GM23338 (cell line): ENCODE measurements around the gene MAPK8. TPM values are rescaled to one million over a fixed set of nuclear protein-coding genes. Genes with fewer than 3 reads are reported as not detected.

Experiments used
- ATAC-seq: fragments of 200-7000 bp; cut with Tn5 transposase; 3 replicates; pipeline ENCODE4 v1.9.1; 2020
- DNase-seq: peaks from one replicate; pipeline ENCODE4 v3.0.0-alpha.2; 2015; ENCODE audit warnings: low spot score
- H2AFZ ChIP-seq: fragments of 200-600 bp; sonication (generic); 2 replicates; pipeline ENCODE4 v1.8.0; 2016; ENCODE audit warnings: antibody characterized with exemption, mild to moderate bottlenecking, moderate library complexity
- H3F3A ChIP-seq: fragments of 200-600 bp; sonication (generic); replicated peaks from 2 replicates; pipeline ENCODE4 v1.8.0; 2017; ENCODE audit warnings: antibody characterized with exemption, mixed run types, low read depth
- H3K27ac ChIP-seq: fragments of 200-600 bp; sonication (generic); 2 replicates; pipeline ENCODE4 v1.6.1; 2016; ENCODE audit warnings: low read depth
- H3K27me3 ChIP-seq: fragments of 200-600 bp; sonication (generic); 2 replicates; pipeline ENCODE4 v1.8.0; 2016; ENCODE audit warnings: mild to moderate bottlenecking, mixed run types, moderate library complexity; ENCODE audit not compliant: insufficient read depth
- H3K36me3 ChIP-seq: fragments of 200-600 bp; sonication (generic); 2 replicates; pipeline ENCODE4 v1.8.0; 2016; ENCODE audit warnings: mild to moderate bottlenecking; ENCODE audit not compliant: insufficient read depth
- H3K4me1 ChIP-seq: fragments of 200-600 bp; sonication (generic); 2 replicates; pipeline ENCODE4 v1.8.0; 2016; ENCODE audit warnings: mild to moderate bottlenecking, moderate library complexity; ENCODE audit not compliant: insufficient read depth
- H3K4me2 ChIP-seq: fragments of 200-600 bp; sonication (generic); 2 replicates; pipeline ENCODE4 v1.7.1; 2017; ENCODE audit warnings: mixed run types
- H3K4me3 ChIP-seq: fragments of 200-600 bp; sonication (generic); 2 replicates; pipeline ENCODE4 v1.6.1; 2016; ENCODE audit warnings: mixed run types
- H3K79me2 ChIP-seq: fragments of 200-600 bp; sonication (generic); replicated peaks from 2 replicates; pipeline ENCODE4 v1.8.0; 2017; ENCODE audit warnings: mild to moderate bottlenecking; ENCODE audit not compliant: insufficient read depth
- H3K9me2 ChIP-seq: fragments of 200-600 bp; sonication (generic); 2 replicates; pipeline ENCODE4 v1.8.0; 2017; ENCODE audit not compliant: insufficient read depth
- H4K20me1 ChIP-seq: fragments of 200-600 bp; sonication (generic); replicated peaks from 2 replicates; pipeline ENCODE4 v1.8.0; 2017; ENCODE audit warnings: mild to moderate bottlenecking; ENCODE audit not compliant: insufficient read depth
- H3K27ac Mint-ChIP-seq: 2 replicates; pipeline ENCODE4 v1.8.0; 2020; ENCODE audit warnings: inconsistent platforms, mild to moderate bottlenecking, moderate library complexity, mixed read lengths
- H3K27me3 Mint-ChIP-seq: 3 replicates; pipeline ENCODE4 v1.8.0; 2022; ENCODE audit warnings: low read depth, mild to moderate bottlenecking, moderate library complexity, mixed read lengths, inconsistent platforms; ENCODE audit not compliant: insufficient read depth, poor library complexity
- H3K36me3 Mint-ChIP-seq: 3 replicates; pipeline ENCODE4 v1.8.0; 2021; ENCODE audit warnings: low read depth, mild to moderate bottlenecking, inconsistent platforms, moderate library complexity, mixed read lengths
- H3K4me1 Mint-ChIP-seq: 3 replicates; pipeline ENCODE4 v1.8.0; 2020; ENCODE audit warnings: mild to moderate bottlenecking, inconsistent platforms, mixed read lengths
- H3K4me3 Mint-ChIP-seq: 3 replicates; pipeline ENCODE4 v1.8.0; 2021; ENCODE audit warnings: moderate library complexity, mild to moderate bottlenecking, inconsistent platforms, mixed read lengths
- H3K9me3 Mint-ChIP-seq: 3 replicates; pipeline ENCODE4 v1.8.0; 2020; ENCODE audit warnings: moderate library complexity, mild to moderate bottlenecking, inconsistent platforms, mixed read lengths
- CREB1 ChIP-seq: fragments of 250-450 bp; sonication (Bioruptor Pico); IDR thresholded peaks from 2 replicates; pipeline ENCODE4 v1.5.0; 2020; ENCODE audit warnings: low read depth, mild to moderate bottlenecking, moderate library complexity
- ETS1 ChIP-seq: IDR thresholded peaks from 2 replicates; pipeline ENCODE4 v1.6.1; 2016; ENCODE audit warnings: antibody characterized with exemption
- EZH2 ChIP-seq: fragments of 200-600 bp; sonication (generic); IDR thresholded peaks from one replicate; pipeline ENCODE4 v1.8.0; 2017; ENCODE audit warnings: antibody characterized with exemption, mild to moderate bottlenecking, low read depth; ENCODE audit not compliant: unreplicated experiment
- EZH2phosphoT487 ChIP-seq: fragments of 200-600 bp; sonication (generic); IDR thresholded peaks from one replicate; pipeline ENCODE4 v1.8.1; 2018; ENCODE audit warnings: antibody characterized with exemption; ENCODE audit not compliant: unreplicated experiment
- JUNB ChIP-seq: IDR thresholded peaks from one replicate; pipeline ENCODE4 v1.6.1; 2016; ENCODE audit warnings: antibody characterized with exemption; ENCODE audit not compliant: unreplicated experiment
- NANOG ChIP-seq: IDR thresholded peaks from 2 replicates; pipeline ENCODE4 v1.6.1; 2016; ENCODE audit warnings: antibody characterized with exemption, borderline replicate concordance
- POLR2AphosphoS5 ChIP-seq: IDR thresholded peaks from 2 replicates; pipeline ENCODE4 v1.6.1; 2016; ENCODE audit warnings: antibody characterized with exemption, low read depth
- STAT1 ChIP-seq: IDR thresholded peaks from one replicate; pipeline ENCODE4 v1.6.1; 2016; ENCODE audit warnings: antibody characterized with exemption; ENCODE audit not compliant: unreplicated experiment
- ZNF114 ChIP-seq: fragments of 250-450 bp; sonication (Bioruptor Pico); IDR thresholded peaks from 2 replicates; pipeline ENCODE4 v1.5.0; 2020; ENCODE audit warnings: mild to moderate bottlenecking, moderate library complexity
- ZNF331 ChIP-seq: fragments of 250-450 bp; sonication (Bioruptor Pico); IDR thresholded peaks from 2 replicates; pipeline ENCODE4 v1.5.0; 2020; ENCODE audit warnings: low read depth, mild to moderate bottlenecking, moderate library complexity
- ZNF462 ChIP-seq: fragments of 250-450 bp; sonication (Bioruptor Pico); IDR thresholded peaks from 2 replicates; pipeline ENCODE4 v1.5.0; 2020; ENCODE audit warnings: mild to moderate bottlenecking, moderate library complexity
- polyA plus RNA-seq: library from polyadenylated mRNA; unstranded; fragments of >200 nt; fragmentation: Nextera tagmentation; extraction: Ambion mirVana; gene quantifications from 2 replicates; pipeline ENCODE4 v1.2.1, GENCODE V29; 2016
- total RNA-seq: library from RNA; depleted of rRNA; stranded (reverse); fragments of >200 nt; shearing (Covaris generic); gene quantifications from 2 replicates; pipeline ENCODE4 v1.2.3, GENCODE V29; 2014
- TF ChIP-seq, protein P1 (sequence below): IDR thresholded peaks from one replicate; pipeline ENCODE4 v1.6.1; 2018; ENCODE audit warnings: antibody characterized with exemption; ENCODE audit not compliant: unreplicated experiment
- TF ChIP-seq, protein P2 (sequence below), 2 experiments: fragments of 200-600 bp in 1 of 2; sonication (generic) in 1 of 2; conservative IDR thresholded peaks; 2 replicates each; pipeline versions ENCODE4 v1.5.1 to v1.6.1; 2016 to 2017; ENCODE audit warnings: antibody characterized with exemption in 2 of 2, low read depth in 2 of 2, mild to moderate bottlenecking in 2 of 2, moderate library complexity in 1 of 2

Gene MAPK8
- total and polyA plus RNA-seq, 2 experiments from 2014 or later, result 52.4 to 73.6 TPM

GRCh38 chr10:48414160-48414559 lies 107.7 kb downstream of the MAPK8 start:
- H3K4me1 ChIP-seq, result no peaks in the 10 kb centered on the region
- Mint-ChIP-seq H3K36me3 (peaks cover 32% of the 10 kb centered on the region), H3K4me3 (no peak overlapping the region), H3K4me1 (peaks cover 2% of the 10 kb centered on the region; the same call in 1 of the 3 replicates), H3K27me3 (no peaks in the 10 kb centered on the region), H3K9me3 (peaks cover 3% of the 10 kb centered on the region; the same call in 1 of the 3 replicates), H3K27ac (no peak overlapping the region)
- H3K4me2 ChIP-seq, result no peak overlapping the region
- H3K36me3 ChIP-seq, result no peaks in the 10 kb centered on the region
- 0 out of 2 replicates have a peak, but pooled peaks cover 4% of the 10 kb centered on the region for H4K20me1 ChIP-seq
- H3K27me3 ChIP-seq, result no peaks in the 10 kb centered on the region
- no peaks in the 10 kb centered on the region for H3K79me2 ChIP-seq
- DNase-seq, result no peak
- no peak for ATAC-seq
- no peaks in the 10 kb centered on the region for H3K9me2 ChIP-seq
- H2AFZ ChIP-seq, result no peak overlapping the region
- TF ChIP-seq, protein P1, sequence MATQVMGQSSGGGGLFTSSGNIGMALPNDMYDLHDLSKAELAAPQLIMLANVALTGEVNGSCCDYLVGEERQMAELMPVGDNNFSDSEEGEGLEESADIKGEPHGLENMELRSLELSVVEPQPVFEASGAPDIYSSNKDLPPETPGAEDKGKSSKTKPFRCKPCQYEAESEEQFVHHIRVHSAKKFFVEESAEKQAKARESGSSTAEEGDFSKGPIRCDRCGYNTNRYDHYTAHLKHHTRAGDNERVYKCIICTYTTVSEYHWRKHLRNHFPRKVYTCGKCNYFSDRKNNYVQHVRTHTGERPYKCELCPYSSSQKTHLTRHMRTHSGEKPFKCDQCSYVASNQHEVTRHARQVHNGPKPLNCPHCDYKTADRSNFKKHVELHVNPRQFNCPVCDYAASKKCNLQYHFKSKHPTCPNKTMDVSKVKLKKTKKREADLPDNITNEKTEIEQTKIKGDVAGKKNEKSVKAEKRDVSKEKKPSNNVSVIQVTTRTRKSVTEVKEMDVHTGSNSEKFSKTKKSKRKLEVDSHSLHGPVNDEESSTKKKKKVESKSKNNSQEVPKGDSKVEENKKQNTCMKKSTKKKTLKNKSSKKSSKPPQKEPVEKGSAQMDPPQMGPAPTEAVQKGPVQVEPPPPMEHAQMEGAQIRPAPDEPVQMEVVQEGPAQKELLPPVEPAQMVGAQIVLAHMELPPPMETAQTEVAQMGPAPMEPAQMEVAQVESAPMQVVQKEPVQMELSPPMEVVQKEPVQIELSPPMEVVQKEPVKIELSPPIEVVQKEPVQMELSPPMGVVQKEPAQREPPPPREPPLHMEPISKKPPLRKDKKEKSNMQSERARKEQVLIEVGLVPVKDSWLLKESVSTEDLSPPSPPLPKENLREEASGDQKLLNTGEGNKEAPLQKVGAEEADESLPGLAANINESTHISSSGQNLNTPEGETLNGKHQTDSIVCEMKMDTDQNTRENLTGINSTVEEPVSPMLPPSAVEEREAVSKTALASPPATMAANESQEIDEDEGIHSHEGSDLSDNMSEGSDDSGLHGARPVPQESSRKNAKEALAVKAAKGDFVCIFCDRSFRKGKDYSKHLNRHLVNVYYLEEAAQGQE, result no peak
- TF ChIP-seq NANOG (no peak), JUNB (no peak), EZH2 (no peak), ZNF114 (no peak), CREB1 (CRISPR knock-in tag) (no peak), ZNF462 (no peak), STAT1 (no peak), ZNF331 (CRISPR knock-in tag) (no peak), POLR2AphosphoS5 (no peak), ETS1 (no peak), EZH2phosphoT487 (no peak)
- TF ChIP-seq, protein P2, sequence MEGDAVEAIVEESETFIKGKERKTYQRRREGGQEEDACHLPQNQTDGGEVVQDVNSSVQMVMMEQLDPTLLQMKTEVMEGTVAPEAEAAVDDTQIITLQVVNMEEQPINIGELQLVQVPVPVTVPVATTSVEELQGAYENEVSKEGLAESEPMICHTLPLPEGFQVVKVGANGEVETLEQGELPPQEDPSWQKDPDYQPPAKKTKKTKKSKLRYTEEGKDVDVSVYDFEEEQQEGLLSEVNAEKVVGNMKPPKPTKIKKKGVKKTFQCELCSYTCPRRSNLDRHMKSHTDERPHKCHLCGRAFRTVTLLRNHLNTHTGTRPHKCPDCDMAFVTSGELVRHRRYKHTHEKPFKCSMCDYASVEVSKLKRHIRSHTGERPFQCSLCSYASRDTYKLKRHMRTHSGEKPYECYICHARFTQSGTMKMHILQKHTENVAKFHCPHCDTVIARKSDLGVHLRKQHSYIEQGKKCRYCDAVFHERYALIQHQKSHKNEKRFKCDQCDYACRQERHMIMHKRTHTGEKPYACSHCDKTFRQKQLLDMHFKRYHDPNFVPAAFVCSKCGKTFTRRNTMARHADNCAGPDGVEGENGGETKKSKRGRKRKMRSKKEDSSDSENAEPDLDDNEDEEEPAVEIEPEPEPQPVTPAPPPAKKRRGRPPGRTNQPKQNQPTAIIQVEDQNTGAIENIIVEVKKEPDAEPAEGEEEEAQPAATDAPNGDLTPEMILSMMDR (conservative IDR thresholded peaks at IDR 0.05; ENCODE audit: low read depth in 2 of 2), result no peak
- H3K27ac ChIP-seq, result no peak overlapping the region
- no peaks in the 10 kb centered on the region for H3F3A ChIP-seq
- no peak overlapping the region for H3K4me3 ChIP-seq
